Memory B cell (primary cell): Measurements from ENCODE around the gene CYB561.

Source experiments
- ATAC-seq: fragments of 150-1000 bp; cut with Tn5 transposase; 2 replicates; pipeline ENCODE4 v1.10.0; 2021; ENCODE audit warnings: low read depth, mild to moderate bottlenecking, moderate library complexity
- DNase-seq, 2 donors: peaks; one replicate each; pipeline ENCODE4 v3.0.0; 2022; ENCODE audit warnings: low spot score in 2 of 2
- H3K27ac Mint-ChIP-seq: one replicate; pipeline ENCODE4 v1.8.0; 2022; ENCODE audit warnings: mild to moderate bottlenecking, moderate library complexity, mixed read lengths
- H3K27me3 Mint-ChIP-seq: one replicate; pipeline ENCODE4 v1.8.0; 2022; ENCODE audit warnings: mixed read lengths
- H3K36me3 Mint-ChIP-seq: one replicate; pipeline ENCODE4 v1.8.0; 2022; ENCODE audit warnings: mild to moderate bottlenecking, mixed read lengths
- H3K4me1 Mint-ChIP-seq: one replicate; pipeline ENCODE4 v1.8.0; 2022; ENCODE audit warnings: mixed read lengths
- H3K4me3 Mint-ChIP-seq: one replicate; pipeline ENCODE4 v1.8.0; 2022; ENCODE audit warnings: mild to moderate bottlenecking, moderate library complexity, mixed read lengths
- H3K9me3 Mint-ChIP-seq: one replicate; pipeline ENCODE4 v1.8.0; 2022; ENCODE audit warnings: mixed read lengths

Gene CYB561

GRCh38 chr17:63426041-63426916 lies 19.8 kb downstream of the CYB561 start:
- peaks cover 9% of the 10 kb centered on the region for H3K4me1 Mint-ChIP-seq
- H3K27me3 Mint-ChIP-seq, result no peaks in the 10 kb centered on the region
- no peaks in the 10 kb centered on the region for H3K9me3 Mint-ChIP-seq
- DNase-seq (no peak), ATAC-seq (no peak)
- no peak overlapping the region for H3K27ac Mint-ChIP-seq
- H3K4me3 Mint-ChIP-seq, result no peak overlapping the region
- H3K36me3 Mint-ChIP-seq, result no peaks in the 10 kb centered on the region

GRCh38 chr17:63425483-63425882 lies 20.6 kb downstream of the CYB561 start:
- Mint-ChIP-seq H3K27me3 (no peaks in the 10 kb centered on the region), H3K36me3 (no peaks in the 10 kb centered on the region), H3K4me3 (no peak overlapping the region), H3K9me3 (no peaks in the 10 kb centered on the region), H3K4me1 (peaks cover 9% of the 10 kb centered on the region), H3K27ac (no peak overlapping the region)
- ATAC-seq, result peak; percentile 79
- DNase-seq, result peak; percentile 73

- no peak for ATAC-seq
- no peak for DNase-seq
- Mint-ChIP-seq H3K4me3 (no peak overlapping the region), H3K4me1 (peaks cover 9% of the 10 kb centered on the region), H3K9me3 (no peaks in the 10 kb centered on the region), H3K27ac (no peak overlapping the region), H3K36me3 (no peaks in the 10 kb centered on the region), H3K27me3 (no peaks in the 10 kb centered on the region)
Measured at GRCh38 chr17:63423963-63424362, 22.1 kb downstream of the CYB561 start.

- Mint-ChIP-seq H3K4me3 (no peak overlapping the region), H3K4me1 (peaks cover 9% of the 10 kb centered on the region), H3K36me3 (no peaks in the 10 kb centered on the region), H3K27me3 (peaks cover 2% of the 10 kb centered on the region), H3K27ac (no peak overlapping the region), H3K9me3 (no peaks in the 10 kb centered on the region)
- DNase-seq (no peak), ATAC-seq (no peak)
Measured at GRCh38 chr17:63423251-63423950, 22.7 kb downstream of the CYB561 start.

- no peak for ATAC-seq
- H3K27ac Mint-ChIP-seq, result no peak overlapping the region
- H3K27me3 Mint-ChIP-seq, result peaks cover 4% of the 10 kb centered on the region
- H3K4me3 Mint-ChIP-seq, result no peak overlapping the region
- no peaks in the 10 kb centered on the region for H3K9me3 Mint-ChIP-seq
- peaks cover 4% of the 10 kb centered on the region for H3K4me1 Mint-ChIP-seq
- no peak for DNase-seq
- no peaks in the 10 kb centered on the region for H3K36me3 Mint-ChIP-seq
Measured at GRCh38 chr17:63421681-63422645, 24.1 kb downstream of the CYB561 start.

DNA sequence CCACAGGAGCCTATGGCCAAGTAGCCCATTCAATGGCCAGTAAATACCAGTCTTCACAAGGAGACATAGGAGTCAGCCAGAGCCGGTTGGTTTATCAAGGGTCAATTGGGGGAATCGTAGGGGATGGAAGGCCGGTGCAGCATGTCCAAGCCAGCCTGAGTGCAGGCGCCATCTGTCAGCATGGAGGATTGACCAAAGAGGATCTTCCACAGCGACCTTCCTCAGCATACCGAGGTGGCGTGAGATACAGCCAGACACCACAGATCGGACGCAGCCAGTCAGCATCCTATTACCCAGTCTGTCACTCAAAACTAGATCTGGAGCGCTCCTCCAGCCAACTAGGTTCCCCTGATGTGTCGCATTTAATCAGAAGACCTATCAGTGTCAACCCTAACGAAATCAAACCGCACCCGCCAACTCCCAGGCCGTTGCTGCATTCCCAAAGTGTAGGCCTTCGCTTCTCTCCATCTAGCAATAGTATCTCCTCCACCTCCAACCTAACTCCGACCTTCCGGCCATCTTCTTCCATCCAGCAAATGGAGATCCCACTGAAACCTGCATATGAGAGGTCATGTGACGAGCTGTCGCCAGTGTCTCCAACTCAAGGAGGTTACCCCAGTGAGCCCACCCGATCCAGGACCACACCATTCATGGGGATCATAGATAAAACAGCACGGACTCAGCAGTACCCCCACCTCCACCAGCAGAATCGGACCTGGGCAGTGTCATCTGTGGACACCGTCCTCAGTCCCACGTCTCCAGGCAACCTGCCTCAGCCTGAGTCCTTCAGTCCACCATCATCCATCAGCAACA lies 25.0 kb downstream of the CYB561 start:
- Mint-ChIP-seq H3K9me3 (no peaks in the 10 kb centered on the region), H3K27me3 (peaks cover 5% of the 10 kb centered on the region), H3K27ac (no peak overlapping the region), H3K4me3 (no peak overlapping the region), H3K4me1 (peaks cover 2% of the 10 kb centered on the region), H3K36me3 (no peaks in the 10 kb centered on the region)
- ATAC-seq (no peak), DNase-seq (no peak)

DNA sequence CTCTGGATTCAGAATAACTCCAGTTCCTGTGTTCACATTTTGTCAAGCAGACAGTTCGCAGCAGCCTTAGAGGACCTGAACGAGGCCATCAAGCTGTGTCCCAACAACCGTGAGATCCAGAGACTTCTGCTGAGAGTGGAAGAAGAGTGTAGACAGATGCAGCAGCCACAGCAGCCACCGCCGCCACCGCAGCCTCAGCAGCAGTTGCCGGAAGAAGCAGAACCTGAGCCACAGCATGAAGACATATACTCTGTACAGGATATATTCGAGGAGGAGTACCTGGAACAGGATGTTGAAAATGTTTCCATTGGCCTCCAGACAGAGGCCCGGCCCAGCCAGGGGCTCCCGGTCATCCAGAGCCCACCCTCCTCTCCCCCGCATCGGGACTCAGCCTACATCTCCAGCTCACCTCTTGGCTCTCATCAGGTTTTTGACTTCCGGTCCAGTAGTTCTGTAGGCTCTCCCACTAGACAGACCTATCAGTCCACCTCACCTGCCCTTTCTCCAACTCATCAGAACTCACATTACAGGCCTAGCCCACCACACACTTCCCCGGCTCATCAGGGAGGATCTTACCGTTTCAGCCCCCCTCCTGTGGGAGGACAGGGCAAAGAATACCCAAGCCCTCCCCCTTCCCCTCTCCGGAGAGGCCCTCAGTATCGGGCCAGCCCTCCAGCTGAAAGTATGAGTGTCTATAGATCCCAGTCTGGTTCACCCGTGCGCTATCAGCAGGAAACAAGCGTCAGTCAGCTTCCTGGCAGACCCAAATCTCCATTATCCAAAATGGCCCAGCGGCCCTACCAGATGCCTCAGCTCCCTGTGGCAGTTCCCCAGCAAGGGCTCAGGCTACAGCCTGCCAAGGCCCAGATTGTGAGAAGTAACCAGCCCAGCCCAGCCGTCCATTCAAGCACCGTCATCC lies 25.9 kb downstream of the CYB561 start:
- H3K27me3 Mint-ChIP-seq, result peaks cover 6% of the 10 kb centered on the region
- DNase-seq (no peak), ATAC-seq (no peak)
- H3K4me1 Mint-ChIP-seq, result no peaks in the 10 kb centered on the region
- no peak overlapping the region for H3K4me3 Mint-ChIP-seq
- H3K27ac Mint-ChIP-seq, result no peak overlapping the region
- H3K36me3 Mint-ChIP-seq, result no peaks in the 10 kb centered on the region
- H3K9me3 Mint-ChIP-seq, result no peaks in the 10 kb centered on the region

GRCh38 chr17:63419398-63419797 lies 26.7 kb downstream of the CYB561 start:
- H3K4me1 Mint-ChIP-seq, result no peaks in the 10 kb centered on the region
- H3K27ac Mint-ChIP-seq, result no peak overlapping the region
- no peak overlapping the region for H3K4me3 Mint-ChIP-seq
- no peak for ATAC-seq
- no peaks in the 10 kb centered on the region for H3K9me3 Mint-ChIP-seq
- DNase-seq, result no peak
- peaks cover 6% of the 10 kb centered on the region for H3K27me3 Mint-ChIP-seq
- H3K36me3 Mint-ChIP-seq, result no peaks in the 10 kb centered on the region

GRCh38 chr17:63418540-63418939 lies 27.6 kb downstream of the CYB561 start:
- Mint-ChIP-seq H3K9me3 (no peaks in the 10 kb centered on the region), H3K4me3 (no peak overlapping the region), H3K36me3 (no peaks in the 10 kb centered on the region), H3K4me1 (no peaks in the 10 kb centered on the region), H3K27ac (no peak overlapping the region), H3K27me3 (peaks cover 6% of the 10 kb centered on the region)
- no peak for DNase-seq
- ATAC-seq, result no peak

- H3K36me3 Mint-ChIP-seq, result no peaks in the 10 kb centered on the region
- no peak overlapping the region for H3K27ac Mint-ChIP-seq
- H3K4me3 Mint-ChIP-seq, result no peak overlapping the region
- H3K4me1 Mint-ChIP-seq, result no peaks in the 10 kb centered on the region
- no peak for DNase-seq
- no peak for ATAC-seq
- H3K27me3 Mint-ChIP-seq, result peaks cover 8% of the 10 kb centered on the region
- H3K9me3 Mint-ChIP-seq, result no peaks in the 10 kb centered on the region
Measured at GRCh38 chr17:63414222-63414621, 31.9 kb downstream of the CYB561 start.

DNA sequence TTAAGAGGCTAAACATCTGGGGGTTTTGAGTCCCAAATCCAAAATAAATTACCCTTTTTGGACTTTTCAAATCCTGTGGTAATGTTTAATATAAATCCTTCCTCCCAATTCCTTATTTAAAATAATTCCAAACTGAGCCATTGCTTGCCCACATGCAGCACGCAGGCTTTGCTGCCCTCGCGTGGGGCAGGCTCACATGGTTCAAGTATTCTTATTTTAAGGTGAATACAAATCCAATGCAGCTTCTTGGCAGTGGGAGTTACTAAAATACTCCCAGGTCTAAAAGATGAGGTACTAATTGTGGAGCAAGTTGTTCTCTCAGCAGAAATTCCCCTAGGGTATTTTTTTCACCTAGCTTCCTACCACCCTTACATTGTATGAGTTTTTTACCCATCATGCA lies 33.0 kb downstream of the CYB561 start:
- H3K27ac Mint-ChIP-seq, result no peak overlapping the region
- no peaks in the 10 kb centered on the region for H3K4me1 Mint-ChIP-seq
- no peak for ATAC-seq
- no peak for DNase-seq
- no peaks in the 10 kb centered on the region for H3K36me3 Mint-ChIP-seq
- H3K9me3 Mint-ChIP-seq, result no peaks in the 10 kb centered on the region
- no peak overlapping the region for H3K4me3 Mint-ChIP-seq
- H3K27me3 Mint-ChIP-seq, result peaks cover 7% of the 10 kb centered on the region

- ATAC-seq, result no peak
- no peak for DNase-seq
- no peaks in the 10 kb centered on the region for H3K36me3 Mint-ChIP-seq
- no peak overlapping the region for H3K27ac Mint-ChIP-seq
- H3K4me3 Mint-ChIP-seq, result no peak overlapping the region
- H3K9me3 Mint-ChIP-seq, result no peaks in the 10 kb centered on the region
- no peaks in the 10 kb centered on the region for H3K4me1 Mint-ChIP-seq
- H3K27me3 Mint-ChIP-seq, result peaks cover 5% of the 10 kb centered on the region
Measured at GRCh38 chr17:63412234-63412633, 33.9 kb downstream of the CYB561 start.
